Skin epidermis (tissue), 12 donors: ENCODE results near the gene IFNK.
A peak's percentile ranks its signal among the peaks of the same experiment; 100 is the strongest.

ENCODE experiments used
- H3K27ac ChIP-seq, 21 experiments: fragments of 200-600 bp; sonication (generic) in 11 of 21; one replicate each; pipeline ENCODE4 v1.5.0; 2020; ENCODE audit warnings: mild to moderate bottlenecking in 3 of 21, inconsistent platforms in 2 of 21, moderate library complexity in 2 of 21
- H3K4me3 ChIP-seq, 7 experiments: fragments of 200-600 bp; sonication (generic) in 2 of 7; one replicate each; pipeline ENCODE4 v1.5.0; 2020; ENCODE audit warnings: inconsistent platforms in 2 of 7, mild to moderate bottlenecking in 2 of 7, moderate library complexity in 1 of 7

IFNK gene

DNA sequence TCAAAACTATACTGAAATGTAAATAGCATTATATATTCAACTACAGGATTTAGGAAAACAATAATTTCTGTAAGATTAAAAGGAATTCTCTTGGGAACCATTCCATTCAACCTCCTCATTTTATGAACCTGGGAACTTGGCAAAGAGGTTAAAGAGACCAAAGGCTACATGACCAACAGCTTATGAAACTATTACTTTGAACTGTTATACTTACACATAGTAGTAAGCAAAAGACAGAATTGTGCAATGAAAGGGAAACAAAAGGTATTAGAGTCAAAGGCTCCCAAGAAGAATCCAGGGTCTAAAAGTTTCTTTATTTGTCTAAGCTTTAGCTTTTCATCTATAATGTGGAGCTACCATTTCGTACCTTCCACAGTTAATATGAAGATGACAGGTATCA is 42.0 kb downstream of the IFNK start:
- Histone ChIP-seq H3K27ac (peak overlapping the region in 2 of 21 experiments; percentile 21 to 66), H3K4me3 (no peak overlapping the region)

DNA sequence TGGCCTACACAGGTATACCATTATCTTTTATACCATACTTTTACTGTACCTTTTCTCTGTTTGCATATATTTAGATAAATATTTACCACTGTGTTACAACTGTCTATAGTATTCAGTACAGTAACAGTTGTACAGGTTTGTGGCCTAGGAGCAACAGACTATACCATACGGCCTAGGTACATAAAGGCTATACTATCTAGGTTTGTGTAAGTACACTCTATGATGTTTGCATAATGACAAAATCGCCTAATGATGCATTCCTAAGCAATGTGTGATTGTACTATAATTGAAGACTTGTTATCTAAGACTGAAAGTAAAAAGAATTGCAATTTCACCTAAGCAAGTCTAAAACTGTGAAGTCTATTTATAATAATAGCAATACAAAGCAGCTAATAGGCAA is 45.3 kb downstream of the IFNK start:
- Histone ChIP-seq H3K27ac (no peak overlapping the region), H3K4me3 (no peak overlapping the region)

DNA sequence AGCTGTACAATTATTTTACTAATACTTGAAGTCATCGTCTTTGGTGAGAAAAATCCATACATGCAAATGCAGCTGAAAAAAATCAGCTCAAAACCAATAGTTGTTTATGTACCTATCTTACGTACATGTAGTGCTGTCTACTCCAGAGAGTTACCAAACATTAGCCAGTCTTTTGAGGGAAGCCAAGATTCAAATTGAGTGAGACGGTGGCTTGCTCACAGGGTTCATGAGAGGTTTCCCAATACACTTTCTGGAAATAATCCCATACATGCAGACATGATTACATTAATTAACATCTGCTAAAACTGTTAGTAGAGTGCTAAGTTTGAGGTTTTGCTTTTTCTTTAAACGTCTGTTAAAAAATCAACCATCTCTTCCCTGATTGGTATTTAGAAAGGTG is 46.9 kb downstream of the IFNK start:
- Histone ChIP-seq H3K27ac (peak overlapping the region in 8 of 21 experiments; percentile 31 to 100 (median 98)), H3K4me3 (no peak overlapping the region)

DNA sequence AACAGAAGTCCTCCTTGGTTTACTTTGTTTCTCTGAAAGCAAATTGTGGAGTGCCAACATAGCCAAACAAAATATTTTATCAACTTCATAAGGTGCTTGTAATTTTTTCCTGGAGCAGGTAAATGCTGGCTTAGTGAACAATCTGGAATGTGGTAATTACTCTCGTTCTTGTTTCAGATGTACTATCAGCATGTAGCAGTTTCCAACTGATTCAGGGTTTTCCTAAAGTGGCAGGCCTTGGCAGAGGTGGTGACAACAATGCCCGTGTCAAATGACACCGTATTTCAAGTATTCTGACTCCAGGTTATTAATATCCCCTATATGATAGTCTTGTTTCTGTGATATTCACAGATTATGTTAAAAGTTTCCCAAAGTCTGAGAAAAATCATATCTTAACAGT is 48.0 kb downstream of the IFNK start:
- peak overlapping the region in 4 of 7 experiments; percentile 70 to 81 (median 76) for H3K4me3 ChIP-seq
- H3K27ac ChIP-seq, result peak overlapping the region in 19 of 21 experiments; percentile 88 to 100 (median 98)

DNA sequence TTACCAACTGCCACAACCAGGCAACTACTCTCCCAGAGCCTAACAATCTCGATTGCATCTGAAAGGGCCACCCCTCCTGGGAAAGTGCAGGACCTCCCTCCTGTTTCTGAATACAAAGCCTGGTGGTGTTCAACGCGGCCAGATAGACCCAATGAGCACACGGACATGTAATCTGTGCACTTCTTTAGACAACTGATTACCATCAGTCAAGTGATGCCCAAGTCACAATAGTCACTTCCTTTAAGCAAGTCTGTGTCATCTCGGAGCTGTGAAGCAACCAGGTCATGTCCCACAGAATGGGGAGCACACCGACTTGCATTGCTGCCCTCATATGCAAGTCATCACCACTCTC is 48.5 kb downstream of the IFNK start:
- Histone ChIP-seq H3K4me3 (peak overlapping the region; percentile 64 to 86 (median 76)), H3K27ac (peak overlapping the region; percentile 78 to 100 (median 97))

DNA sequence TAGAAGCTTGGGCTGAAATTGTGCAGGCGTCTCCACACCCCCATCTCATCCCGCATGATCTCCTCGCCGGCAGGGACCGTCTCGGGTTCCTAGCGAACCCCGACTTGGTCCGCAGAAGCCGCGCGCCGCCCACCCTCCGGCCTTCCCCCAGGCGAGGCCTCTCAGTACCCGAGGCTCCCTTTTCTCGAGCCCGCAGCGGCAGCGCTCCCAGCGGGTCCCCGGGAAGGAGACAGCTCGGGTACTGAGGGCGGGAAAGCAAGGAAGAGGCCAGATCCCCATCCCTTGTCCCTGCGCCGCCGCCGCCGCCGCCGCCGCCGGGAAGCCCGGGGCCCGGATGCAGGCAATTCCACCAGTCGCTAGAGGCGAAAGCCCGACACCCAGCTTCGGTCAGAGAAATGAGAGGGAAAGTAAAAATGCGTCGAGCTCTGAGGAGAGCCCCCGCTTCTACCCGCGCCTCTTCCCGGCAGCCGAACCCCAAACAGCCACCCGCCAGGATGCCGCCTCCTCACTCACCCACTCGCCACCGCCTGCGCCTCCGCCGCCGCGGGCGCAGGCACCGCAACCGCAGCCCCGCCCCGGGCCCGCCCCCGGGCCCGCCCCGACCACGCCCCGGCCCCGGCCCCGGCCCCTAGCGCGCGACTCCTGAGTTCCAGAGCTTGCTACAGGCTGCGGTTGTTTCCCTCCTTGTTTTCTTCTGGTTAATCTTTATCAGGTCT is 49.0 kb downstream of the IFNK start, which contains the start of gene C9orf72:
TSS of gene C9orf72 (minus strand) at position 564 of the 716 bp plus-strand sequence. CDS start 6,361 bp downstream, outside the sequence.
- Histone ChIP-seq H3K4me3 (peak within 1 kb of the TSS; percentile 64 to 86 (median 76)), H3K27ac (peak within 1 kb of the TSS; percentile 78 to 100 (median 97))

DNA sequence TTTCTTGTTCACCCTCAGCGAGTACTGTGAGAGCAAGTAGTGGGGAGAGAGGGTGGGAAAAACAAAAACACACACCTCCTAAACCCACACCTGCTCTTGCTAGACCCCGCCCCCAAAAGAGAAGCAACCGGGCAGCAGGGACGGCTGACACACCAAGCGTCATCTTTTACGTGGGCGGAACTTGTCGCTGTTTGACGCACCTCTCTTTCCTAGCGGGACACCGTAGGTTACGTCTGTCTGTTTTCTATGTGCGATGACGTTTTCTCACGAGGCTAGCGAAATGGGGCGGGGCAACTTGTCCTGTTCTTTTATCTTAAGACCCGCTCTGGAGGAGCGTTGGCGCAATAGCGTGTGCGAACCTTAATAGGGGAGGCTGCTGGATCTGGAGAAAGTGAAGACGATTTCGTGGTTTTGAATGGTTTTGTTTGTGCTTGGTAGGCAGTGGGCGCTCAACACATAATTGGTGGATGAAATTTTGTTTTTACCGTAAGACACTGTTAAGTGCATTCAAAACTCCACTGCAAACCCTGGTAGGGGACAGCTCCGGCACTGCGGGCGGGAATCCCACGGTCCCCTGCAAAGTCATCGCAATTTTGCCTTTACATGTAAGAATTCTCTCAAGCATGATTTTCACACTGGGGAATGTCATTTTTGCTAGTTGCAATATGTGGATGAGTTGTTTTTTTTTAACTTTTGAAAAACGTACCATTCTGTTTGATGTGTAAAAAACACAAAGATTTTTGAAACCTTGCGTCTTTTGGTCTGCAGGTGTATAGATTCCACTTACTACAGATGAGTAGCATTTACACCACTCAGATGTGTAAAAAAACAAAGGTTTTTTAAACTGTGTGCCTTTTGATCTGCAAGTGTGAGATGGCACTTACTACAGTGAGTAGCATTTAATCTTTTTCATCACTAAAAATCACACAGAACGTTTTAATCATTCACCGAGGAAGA is 49.8 kb downstream of the IFNK start:
- H3K27ac ChIP-seq, result peak overlapping the region; percentile 38 to 100 (median 97)
- peak overlapping the region; percentile 64 to 86 (median 76) for H3K4me3 ChIP-seq
